Adrenal gland (tissue), 5 donors: ENCODE measurements around the gene GNAI3.

Experiments used
- POLR2A ChIP-seq, 2 donors: fragments of 450-650 bp; IDR thresholded peaks; one replicate each; pipeline ENCODE4 v1.6.1; 2017; ENCODE audit warnings: antibody characterized with exemption in 2 of 2, mild to moderate bottlenecking in 2 of 2, moderate library complexity in 1 of 2
- TF ChIP-seq, protein P1 (sequence below), 6 experiments: fragments of 450-650 bp in 4 of 6; fragments of 200-600 bp in 2 of 6; sonication (generic) in 1 of 6; IDR thresholded peaks; 1 replicate in 5 of 6; 2 replicates in 1 of 6; pipeline versions ENCODE4 v1.5.1 to v1.8.0; 2016 to 2021; ENCODE audit warnings: antibody characterized with exemption in 6 of 6, mild to moderate bottlenecking in 2 of 6, moderate library complexity in 1 of 6
- donor health status: DM: no; HTN: no; CAD: no.

DNA sequence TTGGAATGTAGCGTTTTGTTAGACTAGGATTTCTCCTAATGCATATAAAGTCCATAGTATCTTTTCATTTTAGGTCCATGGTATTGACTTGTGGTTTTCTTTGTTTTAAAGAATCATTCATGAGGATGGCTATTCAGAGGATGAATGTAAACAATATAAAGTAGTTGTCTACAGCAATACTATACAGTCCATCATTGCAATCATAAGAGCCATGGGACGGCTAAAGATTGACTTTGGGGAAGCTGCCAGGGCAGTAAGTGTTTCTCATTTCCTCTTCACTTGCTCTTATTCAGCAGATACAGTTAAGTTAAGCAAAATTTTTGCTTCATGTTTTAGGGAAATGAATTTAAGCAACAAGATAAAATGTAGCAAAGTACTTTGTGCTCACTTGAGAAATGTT, 25.4 kb downstream of the GNAI3 start:
- TF ChIP-seq, protein P1, sequence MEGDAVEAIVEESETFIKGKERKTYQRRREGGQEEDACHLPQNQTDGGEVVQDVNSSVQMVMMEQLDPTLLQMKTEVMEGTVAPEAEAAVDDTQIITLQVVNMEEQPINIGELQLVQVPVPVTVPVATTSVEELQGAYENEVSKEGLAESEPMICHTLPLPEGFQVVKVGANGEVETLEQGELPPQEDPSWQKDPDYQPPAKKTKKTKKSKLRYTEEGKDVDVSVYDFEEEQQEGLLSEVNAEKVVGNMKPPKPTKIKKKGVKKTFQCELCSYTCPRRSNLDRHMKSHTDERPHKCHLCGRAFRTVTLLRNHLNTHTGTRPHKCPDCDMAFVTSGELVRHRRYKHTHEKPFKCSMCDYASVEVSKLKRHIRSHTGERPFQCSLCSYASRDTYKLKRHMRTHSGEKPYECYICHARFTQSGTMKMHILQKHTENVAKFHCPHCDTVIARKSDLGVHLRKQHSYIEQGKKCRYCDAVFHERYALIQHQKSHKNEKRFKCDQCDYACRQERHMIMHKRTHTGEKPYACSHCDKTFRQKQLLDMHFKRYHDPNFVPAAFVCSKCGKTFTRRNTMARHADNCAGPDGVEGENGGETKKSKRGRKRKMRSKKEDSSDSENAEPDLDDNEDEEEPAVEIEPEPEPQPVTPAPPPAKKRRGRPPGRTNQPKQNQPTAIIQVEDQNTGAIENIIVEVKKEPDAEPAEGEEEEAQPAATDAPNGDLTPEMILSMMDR (IDR thresholded peaks at IDR 0.05), result no peak
- TF ChIP-seq POLR2A (IDR thresholded peaks at IDR 0.05), result no peak
